HG02870 (cell line): ENCODE measurements around the gene SIGLEC5.

Experiments used
- ATAC-seq: cut with Tn5 transposase; IDR thresholded peaks from one replicate; pipeline ENCODE4 v1.9.1; 2021; ENCODE audit warnings: mild to moderate bottlenecking, moderate library complexity; ENCODE audit not compliant: unreplicated experiment

SIGLEC5 gene

DNA sequence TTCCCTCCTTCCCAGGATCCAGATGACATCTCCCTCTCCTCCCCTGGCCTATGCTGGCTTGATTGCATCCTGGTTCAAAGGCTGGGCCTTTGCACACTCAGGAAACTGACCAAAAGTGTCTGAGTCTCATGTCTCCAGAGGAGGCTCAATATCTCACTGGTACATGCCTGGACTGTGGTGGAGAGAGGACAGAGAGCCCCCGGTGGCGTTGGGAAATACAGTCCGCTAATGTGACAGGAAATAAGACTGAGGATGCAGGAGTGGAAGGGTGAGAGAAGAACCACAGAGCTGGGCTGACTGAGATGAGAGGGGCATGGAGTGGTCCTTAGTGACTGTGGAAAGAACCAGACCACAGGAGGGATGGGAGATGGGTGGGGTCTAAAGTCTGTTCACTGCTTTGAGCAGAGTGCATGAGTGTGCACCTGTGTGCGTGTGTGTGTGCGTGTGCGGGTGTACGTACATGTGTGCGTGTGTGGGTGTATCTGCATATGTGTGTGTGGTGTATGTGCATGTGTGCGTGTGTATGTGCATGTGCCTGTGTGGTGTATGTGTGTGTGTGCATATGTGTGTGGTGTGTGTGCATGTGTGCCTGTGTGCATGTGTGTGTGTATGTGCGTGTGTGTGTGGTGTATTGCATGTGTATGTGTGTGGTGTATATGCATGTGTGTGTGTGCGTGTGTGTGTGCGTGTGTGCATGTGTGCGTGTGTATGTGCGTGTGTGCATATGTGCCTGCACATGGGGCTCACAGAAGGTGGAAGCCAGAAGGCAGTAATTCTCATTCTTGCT lies 1.9 kb downstream of the SIGLEC5 start:
- ATAC-seq: no peak

DNA sequence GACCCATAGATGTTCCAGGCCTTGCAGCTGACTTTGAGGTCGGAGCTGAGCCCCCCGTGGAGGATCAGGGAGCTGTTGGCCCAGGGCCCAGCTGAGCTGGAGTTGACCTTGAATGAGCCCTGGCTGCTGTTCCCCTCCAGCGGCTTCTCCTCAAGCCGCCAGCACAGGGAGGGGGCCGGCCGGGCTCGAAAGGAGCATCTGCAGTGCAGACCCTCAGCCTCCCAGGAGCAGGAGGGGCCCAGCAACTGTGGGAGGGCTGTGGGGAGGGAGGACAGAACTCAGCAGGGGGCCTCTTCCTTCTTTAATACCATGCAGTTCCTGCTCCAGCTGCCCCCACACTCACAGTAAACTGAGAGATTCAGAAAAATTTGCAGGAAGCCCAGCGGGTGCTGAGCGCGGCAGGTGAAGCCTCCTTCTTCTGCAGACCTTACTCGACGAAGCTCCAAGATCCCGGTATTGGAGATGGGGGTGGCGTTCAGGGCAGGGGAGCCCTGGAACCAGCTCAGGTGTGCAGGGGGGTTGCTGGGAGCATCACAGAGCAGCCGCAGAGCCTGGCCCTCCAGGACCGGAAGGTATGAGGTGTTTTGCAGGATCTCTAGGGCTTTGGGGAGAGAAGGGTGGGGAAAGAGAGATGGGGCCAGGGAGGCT lies 2.6 kb downstream of the SIGLEC5 start:
- no peak for ATAC-seq

DNA sequence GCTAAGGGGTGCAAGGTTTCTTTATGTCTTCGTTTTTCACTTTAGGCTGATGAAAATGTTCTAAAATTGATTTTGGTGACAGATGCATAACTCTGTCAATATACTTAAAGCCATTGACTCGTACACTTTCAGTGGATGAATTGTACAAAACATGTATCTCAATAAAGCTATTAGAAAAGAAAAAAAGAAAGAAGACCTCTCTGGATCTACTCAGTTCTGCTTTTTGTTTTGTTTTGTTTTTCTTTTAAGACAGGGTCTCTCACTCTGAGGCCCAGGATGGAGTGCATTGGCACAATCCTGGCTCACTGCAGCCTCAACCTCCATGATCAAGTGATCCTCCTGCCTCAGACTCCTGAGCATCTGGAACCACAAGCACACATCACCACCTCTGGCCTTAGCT lies 3.5 kb downstream of the SIGLEC5 start:
- no peak for ATAC-seq

DNA sequence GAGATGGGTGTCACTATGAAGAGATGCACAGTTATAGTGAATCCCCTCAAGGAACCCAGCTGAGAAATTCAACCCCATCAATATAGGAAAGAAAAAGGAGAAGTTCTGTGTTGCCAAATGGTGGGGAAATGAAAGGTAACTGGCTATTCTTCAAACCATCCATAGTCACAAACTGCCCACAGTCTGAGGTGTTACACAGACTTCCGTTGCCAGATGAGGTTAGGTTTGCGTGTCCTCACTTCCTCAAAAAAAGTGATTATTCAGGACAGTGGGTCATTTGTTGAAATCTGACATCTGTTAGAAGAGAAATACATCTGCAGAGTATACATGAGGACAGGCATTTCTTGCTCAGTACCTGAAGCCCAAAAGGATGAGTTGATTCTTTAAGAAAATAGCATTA lies 9.0 kb downstream of the SIGLEC5 start:
- no peak for ATAC-seq

DNA sequence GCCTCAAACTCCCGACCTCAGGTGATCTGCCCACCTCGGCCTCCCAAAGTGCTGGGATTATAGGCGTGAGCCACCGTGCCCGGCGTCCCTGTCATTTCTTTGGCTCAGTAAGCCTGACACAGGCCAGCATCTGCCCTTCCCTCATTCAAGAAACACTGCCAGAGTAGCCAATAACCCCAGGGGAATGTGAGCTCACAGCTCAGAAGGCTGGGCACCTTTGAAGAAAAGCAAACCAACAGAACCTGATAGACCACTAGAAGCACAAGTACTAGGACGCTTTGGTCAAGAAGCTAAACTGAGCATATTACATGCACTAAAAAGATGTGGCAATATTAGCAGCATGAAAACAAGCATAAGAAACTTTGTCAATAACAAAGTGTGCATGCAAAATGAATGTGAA lies 14.2 kb downstream of the SIGLEC5 start:
- no peak for ATAC-seq

DNA sequence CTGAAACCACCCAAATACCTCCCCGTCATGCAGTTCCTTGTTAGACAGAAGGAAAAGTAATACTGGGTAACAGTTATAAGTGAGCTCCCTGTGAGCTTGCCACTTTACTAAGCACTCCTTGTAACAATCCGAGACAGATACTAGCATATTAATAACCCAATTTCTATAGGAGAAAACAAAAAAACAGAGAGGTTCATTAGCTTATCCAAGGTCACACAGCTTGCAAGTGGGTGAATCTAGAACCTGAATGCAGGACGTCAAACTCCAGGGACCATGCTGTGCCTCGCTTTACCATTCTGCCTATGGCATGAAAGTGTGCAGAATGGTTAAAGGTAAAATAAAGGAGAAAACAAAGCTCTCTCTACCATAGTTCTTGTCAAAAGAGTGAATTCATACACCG lies 15.4 kb downstream of the SIGLEC5 start:
- no peak for ATAC-seq

DNA sequence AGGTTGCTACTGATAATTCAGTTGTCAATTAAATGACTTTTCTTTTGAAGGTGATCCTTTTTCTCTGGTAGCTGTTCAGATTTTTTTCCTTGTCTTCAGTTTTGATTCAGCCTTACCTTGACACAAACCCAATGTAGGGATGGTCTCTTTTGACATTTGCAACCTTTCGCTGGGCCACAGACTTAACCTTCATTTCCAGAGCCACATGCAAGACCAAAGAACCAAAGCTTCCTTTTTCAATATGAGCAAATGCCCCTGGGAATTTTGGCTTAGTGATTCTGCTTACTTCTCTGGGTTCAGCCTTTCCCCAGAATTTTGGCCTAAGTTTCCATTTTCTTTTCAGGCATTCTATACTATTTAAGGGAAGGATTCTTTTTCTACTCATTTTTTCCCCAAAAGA lies 19.6 kb downstream of the SIGLEC5 start:
- ATAC-seq: no peak

DNA sequence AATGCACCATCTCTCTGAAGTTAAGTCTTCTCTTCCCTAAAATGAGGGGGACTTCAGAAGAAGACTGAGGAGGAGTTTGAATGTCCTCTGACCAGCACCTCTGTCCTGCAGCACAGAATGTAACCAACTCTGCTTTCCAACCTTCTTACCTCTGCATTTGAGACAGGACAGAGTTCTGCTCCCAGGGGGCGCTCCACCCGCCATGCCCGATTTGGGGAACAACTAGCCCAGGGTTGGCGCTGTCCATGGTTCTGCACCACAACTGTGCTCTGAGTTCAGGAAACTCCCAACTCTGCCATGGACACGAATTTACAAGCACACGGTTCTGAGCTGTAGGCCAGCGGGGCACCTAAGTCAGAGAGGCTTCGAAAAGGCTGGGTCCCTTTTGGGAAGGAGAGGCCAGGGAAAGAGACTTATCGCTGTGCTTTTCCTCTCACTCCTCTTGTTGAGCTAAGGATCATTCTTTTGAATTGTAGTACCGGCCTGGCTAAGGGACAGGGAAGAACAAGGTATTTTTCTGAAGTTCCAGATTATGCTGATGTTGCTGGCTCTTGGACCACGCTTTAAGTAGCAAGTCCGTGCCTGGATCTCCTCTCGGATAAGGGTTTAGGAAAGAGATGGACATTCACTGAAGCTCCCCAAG lies 22.2 kb downstream of the SIGLEC5 start:
- ATAC-seq: no peak

DNA sequence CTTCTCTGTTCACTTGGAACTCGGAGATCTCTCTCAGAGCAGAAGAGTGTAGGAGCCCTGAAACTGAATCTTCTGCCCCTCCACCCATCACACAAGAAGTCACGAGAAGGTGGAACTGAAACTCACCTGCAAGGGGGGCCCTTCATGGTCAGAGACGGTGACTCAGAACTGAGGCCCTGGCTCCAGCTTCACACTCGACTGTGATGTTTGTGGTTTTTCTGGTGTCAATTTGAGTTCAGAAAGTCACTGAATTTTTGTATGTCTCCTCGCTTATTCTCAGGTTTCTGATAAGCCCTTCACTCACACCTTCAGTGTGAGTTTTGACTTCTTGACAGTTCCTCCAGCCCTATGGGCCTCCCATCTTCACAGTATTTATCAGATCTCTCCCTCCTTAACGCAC lies 23.1 kb downstream of the SIGLEC5 start:
- ATAC-seq: peak; percentile 94

DNA sequence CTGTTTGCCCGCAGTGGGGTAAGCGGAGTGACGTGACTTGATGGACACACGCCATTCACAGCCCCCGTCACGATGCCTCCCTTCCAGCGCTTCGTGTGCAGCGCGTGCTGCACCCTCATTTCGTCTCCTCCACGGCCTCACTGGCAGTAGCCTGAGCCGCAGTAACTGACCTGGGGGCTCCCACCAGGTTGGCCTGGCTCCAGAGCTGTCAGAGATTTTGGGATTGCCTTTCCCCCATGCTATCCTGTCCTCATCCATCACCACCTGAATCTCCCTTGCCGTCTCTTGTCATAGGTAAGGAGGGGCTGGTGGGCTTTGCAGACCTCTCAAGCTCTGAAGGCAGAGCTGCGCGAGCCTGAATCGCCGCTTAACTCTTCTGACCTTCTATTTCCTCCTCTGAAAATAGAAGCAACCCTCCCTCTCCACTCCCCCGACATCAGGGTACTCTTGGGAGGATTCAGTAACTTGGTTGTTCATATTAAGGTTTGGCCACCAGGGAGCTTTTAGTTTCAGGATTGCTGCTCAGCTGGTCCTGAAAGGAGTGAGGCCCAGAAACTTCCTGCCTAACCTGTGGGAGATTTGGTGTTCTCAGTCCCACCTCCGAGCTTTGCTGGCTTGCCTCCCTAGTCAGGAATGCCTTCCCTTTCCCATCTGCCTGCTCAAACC lies 27.9 kb downstream of the SIGLEC5 start:
- ATAC-seq: no peak

DNA sequence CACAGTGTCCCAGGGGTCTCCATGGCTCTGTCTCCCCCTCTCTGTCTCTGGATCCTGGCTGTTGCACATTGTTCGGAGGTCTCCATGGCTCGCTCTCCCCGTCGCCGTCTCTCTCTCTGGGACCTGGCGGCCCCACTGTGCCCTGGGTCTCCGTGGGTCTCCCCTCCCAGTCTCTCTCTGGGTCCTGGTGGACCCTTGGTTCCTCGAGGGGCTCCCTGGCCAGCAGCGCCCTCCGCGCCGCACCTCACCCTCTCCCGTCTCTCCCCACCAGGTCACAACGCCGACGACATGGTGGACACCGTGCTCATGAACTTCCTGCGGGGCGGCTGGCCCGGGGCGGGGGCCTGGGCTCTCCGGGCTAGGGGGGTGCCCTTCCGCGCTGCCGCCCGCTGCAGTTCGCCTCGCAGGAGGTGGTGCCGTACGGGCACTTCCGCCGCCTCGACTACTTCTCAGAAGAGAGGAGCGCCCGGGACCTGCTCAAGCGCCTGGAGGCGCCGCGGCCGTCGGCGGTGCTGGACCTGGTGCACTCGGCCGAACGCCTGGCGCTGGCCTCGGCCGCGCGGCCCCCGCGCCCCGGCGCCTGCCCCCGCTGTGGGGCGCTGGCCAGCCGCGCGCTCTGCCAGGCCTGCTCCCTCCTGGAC lies 29.1 kb downstream of the SIGLEC5 start:
- ATAC-seq: no peak

DNA sequence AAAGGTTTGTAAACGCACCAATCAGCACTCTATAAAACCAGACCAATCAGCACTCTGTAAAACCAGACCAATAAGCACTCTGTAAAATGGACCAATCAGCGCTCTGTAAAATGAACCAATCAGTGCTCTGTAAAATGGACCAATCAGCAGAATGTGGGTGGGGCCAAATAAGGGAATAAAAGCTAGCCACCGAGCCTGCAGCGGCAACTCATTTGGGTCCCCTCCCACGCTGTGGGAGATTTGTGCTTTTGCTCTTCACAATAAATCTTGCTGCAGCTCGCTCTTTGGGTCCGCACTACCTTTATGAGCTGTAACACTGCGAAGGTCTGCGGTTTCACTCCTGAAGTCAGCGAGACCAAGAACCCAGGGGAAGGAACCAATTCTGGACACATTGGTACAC lies 31.1 kb downstream of the SIGLEC5 start:
- ATAC-seq: no peak

DNA sequence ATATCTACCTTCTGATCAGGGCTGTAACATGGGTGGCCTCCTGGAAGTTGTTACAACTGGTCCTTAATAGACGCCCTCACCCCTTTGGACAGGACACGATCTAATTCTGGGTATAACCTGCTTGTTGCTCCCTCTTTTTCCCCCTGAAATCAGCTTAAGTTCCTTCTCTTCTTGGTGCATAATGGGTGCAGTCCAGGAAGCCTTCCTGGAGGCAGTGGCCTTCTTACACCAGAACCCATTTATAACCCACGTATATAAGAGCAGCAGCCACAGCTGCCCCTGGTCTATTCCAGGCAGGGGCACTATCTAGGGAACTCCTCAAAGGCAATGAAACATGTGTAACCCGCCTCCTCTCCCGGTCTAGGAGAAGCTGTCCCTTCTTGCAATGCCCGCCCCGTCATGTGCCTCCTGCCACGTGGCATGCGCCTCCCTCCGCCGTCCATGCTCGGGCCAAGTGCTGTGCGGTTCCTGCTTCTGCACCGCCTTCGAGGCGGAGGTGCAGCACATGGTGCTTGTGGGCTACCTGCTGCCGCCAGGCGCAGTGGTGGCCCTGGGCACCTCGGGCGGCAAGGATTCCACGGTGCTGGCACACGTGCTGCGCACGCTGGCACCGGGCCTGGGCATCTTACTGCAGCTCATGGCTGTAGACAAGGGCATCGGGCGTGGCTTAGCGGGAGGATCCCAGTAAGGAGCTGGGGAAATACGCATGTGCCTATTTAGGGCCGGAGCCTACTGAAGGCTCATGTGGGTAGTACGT lies 31.9 kb downstream of the SIGLEC5 start:
- ATAC-seq: no peak

DNA sequence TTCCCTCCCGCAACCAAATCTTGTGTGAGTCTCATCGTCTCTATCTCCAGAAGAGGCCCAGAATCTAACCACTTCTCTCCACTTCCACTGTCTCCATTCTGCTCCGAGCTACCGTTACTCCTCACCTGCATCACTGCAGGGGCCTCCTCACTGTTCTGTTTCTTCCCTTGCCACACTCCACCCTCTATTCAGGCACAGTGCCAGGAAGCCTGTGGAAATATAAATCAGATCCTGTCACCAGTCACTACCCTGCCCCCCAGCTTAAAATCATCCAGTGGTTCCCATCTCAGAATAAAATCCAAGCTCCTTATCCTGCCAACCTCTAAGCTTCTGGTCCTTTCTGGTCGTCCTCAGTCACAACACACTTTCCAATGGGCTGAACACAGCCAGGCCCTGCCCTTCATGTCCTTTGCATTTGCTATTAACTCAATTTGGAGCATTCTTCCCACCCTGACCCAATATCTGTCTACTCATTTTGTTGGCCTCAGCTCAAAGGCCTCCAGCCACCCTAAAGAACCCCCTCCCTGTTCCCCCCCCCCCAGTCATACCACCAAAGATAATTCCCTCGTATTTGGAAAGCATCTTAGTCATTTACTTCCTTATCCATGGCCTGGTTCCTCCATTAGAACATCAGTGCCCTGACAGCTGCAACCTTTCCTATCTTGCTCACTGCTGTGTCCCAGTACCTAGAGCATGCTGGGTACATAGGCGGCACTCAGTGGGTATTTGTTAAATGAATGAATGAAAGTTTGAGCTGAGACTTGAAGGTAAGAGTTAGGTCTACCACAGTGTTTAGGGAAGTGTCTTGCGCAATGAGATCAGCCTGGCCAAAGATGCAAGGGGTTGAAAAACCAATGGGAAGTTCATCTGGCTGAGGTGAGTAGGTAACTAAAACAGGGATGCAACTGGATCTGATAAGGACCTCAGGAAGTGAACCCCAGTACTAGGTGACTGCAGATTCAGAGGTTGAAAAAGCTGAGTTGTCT lies 34.7 kb downstream of the SIGLEC5 start:
- no peak for ATAC-seq

DNA sequence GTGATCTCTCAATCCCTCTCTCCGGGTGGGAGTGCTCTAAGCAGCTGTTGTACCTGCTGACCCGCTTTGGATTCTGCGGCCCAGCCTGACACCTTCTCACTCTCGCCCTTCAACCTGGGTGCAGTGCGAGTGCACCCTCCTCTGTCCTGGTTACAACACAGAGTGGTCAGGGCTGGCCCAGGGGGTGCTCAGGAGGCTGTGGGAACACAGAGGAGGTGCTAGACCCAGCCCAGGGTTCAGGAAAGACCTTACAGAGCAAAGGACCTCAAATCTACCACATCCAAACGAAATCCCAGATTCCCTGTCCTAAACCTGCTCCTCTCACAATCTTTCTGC lies 35.5 kb downstream of the SIGLEC5 start:
- ATAC-seq: no peak

DNA sequence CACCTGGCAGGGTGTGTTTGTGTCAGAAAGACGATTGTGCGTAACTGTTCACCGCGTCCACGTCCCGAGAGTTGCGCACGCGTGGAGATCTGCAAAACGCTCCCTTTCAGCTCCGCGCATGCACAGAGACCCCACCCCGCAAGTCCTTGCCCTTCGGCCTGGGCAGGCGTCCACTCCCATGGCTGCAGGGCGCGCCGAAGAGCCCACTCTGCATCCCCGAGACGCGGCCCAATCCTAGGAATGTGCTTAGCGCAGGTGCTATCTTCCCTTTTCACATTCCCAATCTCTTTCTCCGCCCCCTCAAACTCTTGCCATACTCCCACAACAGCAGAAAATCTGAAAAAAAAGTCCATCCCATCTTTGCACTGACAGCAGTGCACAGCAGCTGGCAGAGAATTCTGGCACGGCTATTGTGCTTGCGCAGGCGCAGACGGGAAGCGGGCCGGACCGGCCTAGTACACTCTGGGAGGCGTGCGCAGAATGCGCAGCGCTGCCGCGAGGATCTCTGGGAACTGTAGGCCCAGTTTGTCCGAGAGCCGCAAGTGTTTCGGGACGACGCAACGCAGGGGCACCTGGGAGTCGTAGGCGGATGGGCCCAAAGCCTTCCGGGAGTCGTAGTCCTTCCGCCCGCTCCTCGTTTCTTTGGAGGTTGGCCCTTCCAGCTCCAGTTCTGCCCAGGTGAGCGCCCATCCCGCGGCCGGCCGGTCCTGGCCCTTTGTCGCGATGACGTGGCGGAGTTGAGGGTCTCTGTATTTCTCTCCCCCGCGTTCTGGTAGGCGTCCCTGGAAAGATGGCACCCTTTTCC lies 36.0 kb downstream of the SIGLEC5 start:
- peak; percentile 96 for ATAC-seq

DNA sequence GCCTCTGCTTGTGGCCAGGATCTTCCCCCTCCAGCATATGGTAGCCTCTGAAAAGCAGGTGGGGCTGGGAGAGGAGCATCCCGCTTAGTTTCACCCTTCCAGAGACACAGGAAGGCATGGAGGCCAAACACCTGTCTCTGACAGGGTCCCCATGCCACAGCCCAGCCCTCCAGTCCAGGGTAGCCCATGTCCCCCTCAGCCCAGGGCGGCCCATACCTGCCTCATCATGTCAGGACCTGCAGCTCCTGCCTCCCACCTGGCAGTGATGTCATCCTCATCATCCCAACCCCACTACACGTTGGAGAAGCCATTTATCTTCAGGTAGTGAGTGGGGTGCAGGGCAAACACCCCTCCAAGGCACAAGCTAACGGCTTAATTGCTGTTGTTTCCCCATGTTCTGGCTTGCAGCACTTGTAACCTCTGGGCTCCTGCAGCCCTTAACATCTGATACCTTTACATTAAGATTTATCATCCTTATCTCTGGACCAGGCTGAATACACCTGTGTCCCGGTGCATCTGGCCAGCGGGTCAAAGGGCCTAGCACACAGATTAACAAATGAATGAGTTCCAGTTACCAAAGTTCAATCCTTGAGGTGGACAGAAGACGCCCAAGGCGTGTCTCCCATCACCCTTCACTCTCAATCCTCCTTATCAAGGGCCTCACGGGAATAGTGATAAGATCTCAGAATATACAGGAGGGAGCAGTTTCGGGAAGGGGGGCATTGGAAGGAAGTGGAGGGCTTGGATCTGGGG lies 36.9 kb downstream of the SIGLEC5 start:
- ATAC-seq: no peak

DNA sequence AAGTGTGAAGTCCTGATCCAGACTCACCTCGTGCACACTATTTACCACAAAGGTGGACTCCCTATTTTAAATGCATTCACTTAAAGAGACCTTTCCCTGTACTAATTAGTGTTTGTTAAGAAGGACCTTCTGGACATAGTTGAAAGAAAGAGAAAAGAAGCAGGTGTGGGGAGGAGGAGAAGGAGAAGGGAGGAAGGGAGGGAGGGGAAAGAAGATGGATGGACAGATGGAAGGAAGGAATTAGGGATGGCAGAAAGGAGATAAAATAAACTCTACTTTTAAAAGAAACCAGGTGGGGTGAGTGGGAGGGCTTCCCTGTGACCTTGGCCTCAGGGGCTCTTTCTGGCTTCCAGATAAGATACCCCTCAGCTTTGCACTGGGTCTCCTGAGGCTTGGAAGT lies 37.7 kb downstream of the SIGLEC5 start:
- no peak for ATAC-seq
